ENCODE results near the gene TTF1.

Gene TTF1

DNA sequence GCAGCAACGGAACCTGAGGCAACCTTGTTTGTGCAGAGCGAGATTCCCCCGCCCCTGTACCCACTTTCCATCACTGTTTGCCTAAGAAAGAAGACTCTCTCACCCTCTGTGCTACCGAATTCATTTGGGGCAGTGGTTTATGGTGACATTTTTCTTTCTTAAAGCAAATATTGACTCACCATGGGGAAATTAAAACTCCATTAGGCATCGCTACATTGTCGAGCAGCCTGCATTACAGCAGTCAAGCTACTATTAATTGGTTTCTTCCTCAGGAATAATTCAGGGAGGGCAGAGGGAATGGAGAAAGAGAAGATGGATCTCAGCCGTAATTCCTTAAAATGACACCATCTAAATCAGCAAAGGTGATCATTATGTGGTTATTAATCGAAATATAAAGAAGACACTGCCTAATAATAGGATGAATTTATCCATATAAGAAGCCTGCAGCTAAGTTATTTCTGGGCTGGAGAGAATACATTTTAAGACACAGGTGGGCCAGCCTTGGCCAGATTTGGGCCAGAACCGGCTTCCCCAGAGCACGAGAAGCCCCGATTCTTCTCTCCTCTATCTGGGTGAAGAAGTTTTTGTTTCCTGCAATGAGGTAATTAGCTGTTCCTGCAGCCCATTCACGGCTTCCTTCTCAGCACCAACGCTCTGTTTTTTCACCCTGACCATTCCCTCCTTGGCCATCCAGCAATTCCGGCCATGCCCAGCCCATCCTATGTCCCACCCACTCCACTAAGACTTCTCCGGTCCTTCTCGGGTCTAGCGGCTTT, 20.2 kb upstream of the TTF1 start:
- ATAC-seq, result no peak
- TF ChIP-seq, protein P1, sequence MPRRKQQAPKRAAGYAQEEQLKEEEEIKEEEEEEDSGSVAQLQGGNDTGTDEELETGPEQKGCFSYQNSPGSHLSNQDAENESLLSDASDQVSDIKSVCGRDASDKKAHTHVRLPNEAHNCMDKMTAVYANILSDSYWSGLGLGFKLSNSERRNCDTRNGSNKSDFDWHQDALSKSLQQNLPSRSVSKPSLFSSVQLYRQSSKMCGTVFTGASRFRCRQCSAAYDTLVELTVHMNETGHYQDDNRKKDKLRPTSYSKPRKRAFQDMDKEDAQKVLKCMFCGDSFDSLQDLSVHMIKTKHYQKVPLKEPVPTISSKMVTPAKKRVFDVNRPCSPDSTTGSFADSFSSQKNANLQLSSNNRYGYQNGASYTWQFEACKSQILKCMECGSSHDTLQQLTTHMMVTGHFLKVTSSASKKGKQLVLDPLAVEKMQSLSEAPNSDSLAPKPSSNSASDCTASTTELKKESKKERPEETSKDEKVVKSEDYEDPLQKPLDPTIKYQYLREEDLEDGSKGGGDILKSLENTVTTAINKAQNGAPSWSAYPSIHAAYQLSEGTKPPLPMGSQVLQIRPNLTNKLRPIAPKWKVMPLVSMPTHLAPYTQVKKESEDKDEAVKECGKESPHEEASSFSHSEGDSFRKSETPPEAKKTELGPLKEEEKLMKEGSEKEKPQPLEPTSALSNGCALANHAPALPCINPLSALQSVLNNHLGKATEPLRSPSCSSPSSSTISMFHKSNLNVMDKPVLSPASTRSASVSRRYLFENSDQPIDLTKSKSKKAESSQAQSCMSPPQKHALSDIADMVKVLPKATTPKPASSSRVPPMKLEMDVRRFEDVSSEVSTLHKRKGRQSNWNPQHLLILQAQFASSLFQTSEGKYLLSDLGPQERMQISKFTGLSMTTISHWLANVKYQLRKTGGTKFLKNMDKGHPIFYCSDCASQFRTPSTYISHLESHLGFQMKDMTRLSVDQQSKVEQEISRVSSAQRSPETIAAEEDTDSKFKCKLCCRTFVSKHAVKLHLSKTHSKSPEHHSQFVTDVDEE (CRISPR knock-in tag; IDR thresholded peaks at IDR 0.05), result no peak
- TF ChIP-seq ARNTL (CRISPR knock-in tag; IDR thresholded peaks at IDR 0.05; ENCODE audit: borderline replicate concordance, low read depth), result no peak
- no peak for TF ChIP-seq POU6F1 (CRISPR knock-in tag; IDR thresholded peaks at IDR 0.05; ENCODE audit: borderline replicate concordance, low read depth)
- TF ChIP-seq, protein P2, sequence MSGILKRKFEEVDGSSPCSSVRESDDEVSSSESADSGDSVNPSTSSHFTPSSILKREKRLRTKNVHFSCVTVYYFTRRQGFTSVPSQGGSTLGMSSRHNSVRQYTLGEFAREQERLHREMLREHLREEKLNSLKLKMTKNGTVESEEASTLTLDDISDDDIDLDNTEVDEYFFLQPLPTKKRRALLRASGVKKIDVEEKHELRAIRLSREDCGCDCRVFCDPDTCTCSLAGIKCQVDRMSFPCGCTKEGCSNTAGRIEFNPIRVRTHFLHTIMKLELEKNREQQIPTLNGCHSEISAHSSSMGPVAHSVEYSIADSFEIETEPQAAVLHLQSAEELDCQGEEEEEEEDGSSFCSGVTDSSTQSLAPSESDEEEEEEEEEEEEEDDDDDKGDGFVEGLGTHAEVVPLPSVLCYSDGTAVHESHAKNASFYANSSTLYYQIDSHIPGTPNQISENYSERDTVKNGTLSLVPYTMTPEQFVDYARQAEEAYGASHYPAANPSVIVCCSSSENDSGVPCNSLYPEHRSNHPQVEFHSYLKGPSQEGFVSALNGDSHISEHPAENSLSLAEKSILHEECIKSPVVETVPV (CRISPR knock-in tag; IDR thresholded peaks at IDR 0.05), result no peak
- TF ChIP-seq BACH2 (CRISPR knock-in tag; IDR thresholded peaks at IDR 0.05; ENCODE audit: borderline replicate concordance), result no peak
- no peak for TF ChIP-seq ZNF70 (CRISPR knock-in tag; IDR thresholded peaks at IDR 0.05)
- TF ChIP-seq ZFP3 (CRISPR knock-in tag; IDR thresholded peaks at IDR 0.05), result no peak
- TF ChIP-seq PATZ1 (CRISPR knock-in tag; IDR thresholded peaks at IDR 0.05; ENCODE audit: borderline replicate concordance), result no peak

- ATAC-seq, result no peak
- TF ChIP-seq ZNF8 (CRISPR knock-in tag; IDR thresholded peaks at IDR 0.05), result no peak
- TF ChIP-seq CSDC2 (CRISPR knock-in tag; IDR thresholded peaks at IDR 0.05), result no peak
- no peak for TF ChIP-seq POU6F1 (CRISPR knock-in tag; IDR thresholded peaks at IDR 0.05; ENCODE audit: borderline replicate concordance, low read depth)
- no peak for TF ChIP-seq CREB5 (CRISPR knock-in tag; IDR thresholded peaks at IDR 0.05; ENCODE audit: low read depth)
- TF ChIP-seq, protein P2 (CRISPR knock-in tag; IDR thresholded peaks at IDR 0.05), result no peak
- no peak for TF ChIP-seq BACH2 (CRISPR knock-in tag; IDR thresholded peaks at IDR 0.05; ENCODE audit: borderline replicate concordance)
- TF ChIP-seq GLIS3 (CRISPR knock-in tag; IDR thresholded peaks at IDR 0.05), result no peak
- no peak for TF ChIP-seq ISL1 (CRISPR knock-in tag; IDR thresholded peaks at IDR 0.05)
- TF ChIP-seq PATZ1 (CRISPR knock-in tag; IDR thresholded peaks at IDR 0.05; ENCODE audit: borderline replicate concordance), result no peak
- no peak for TF ChIP-seq SNAI2 (CRISPR knock-in tag; IDR thresholded peaks at IDR 0.05)
- TF ChIP-seq ZFP30 (CRISPR knock-in tag; IDR thresholded peaks at IDR 0.05), result no peak
- TF ChIP-seq TOX (CRISPR knock-in tag; IDR thresholded peaks at IDR 0.05; ENCODE audit: borderline replicate concordance), result no peak
Observed at GRCh38 chr9:132425675-132426062, 19.0 kb upstream of the TTF1 start.

Measured in SK-N-SH treated with all-trans-retinoic acid at 6 μM for 48 hours (cell line).